SH-SY5Y (cell line): ENCODE results near the gene VPREB3.

Source experiments
- GATA2 ChIP-seq: IDR thresholded peaks from 2 replicates; pipeline ENCODE4 v1.6.1; 2011; ENCODE audit warnings: mild to moderate bottlenecking, low read depth, low read length
- GATA3 ChIP-seq: IDR thresholded peaks from 2 replicates; pipeline ENCODE4 v1.6.1; 2011; ENCODE audit warnings: low read depth, mild to moderate bottlenecking, low read length, moderate library complexity

Gene VPREB3

DNA sequence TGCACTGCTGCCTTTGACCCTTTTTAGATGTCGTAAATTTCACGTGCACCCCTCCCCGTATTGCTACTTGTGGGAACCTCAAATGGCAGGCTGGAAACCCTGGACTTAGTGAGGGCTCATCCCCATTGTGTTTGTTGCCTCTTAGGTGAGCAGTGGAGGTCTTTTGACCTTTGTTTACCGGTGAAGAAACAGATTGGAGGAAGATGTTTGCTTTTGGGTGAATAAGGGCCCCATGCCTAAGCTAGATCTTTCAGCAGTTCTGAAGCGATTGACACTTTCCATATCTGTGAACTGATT lies 33.3 kb upstream of the VPREB3 start:
- TF ChIP-seq GATA3 = no peak

DNA sequence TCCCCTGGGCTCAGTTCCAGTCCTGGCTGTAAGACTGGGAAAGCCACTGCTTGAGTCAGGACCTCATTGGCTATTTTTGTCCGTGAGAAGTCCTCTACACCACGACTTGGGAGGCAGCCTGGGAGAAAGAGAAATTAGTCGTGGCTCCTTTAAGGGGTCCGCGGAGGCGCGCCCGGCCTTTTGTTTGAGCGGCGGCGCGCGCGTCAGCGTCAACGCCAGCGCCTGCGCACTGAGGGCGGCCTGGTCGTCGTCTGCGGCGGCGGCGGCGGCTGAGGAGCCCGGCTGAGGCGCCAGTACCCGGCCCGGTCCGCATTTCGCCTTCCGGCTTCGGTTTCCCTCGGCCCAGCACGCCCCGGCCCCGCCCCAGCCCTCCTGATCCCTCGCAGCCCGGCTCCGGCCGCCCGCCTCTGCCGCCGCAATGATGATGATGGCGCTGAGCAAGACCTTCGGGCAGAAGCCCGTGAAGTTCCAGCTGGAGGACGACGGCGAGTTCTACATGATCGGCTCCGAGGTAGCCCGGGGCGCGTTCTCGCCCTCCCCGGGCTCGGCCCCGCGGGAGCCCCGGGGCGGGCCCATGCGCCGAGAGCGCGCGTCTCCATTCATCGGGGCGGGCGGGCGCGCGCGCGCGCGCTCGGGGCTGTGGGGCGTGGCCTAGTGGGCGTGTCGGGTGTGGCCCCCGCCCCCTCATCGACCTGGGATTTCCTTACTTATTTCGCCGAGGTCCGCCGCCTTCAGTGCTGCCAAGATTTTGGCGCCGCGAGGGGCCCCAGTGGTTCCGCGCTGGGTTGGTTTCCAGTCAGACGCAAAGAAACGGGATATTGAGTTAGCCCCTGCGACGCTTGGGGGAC lies 32.8 kb upstream of the VPREB3 start, which contains the start of gene SMARCB1:
SMARCB1 (plus strand) TSS at position 215 of the 848 bp plus-strand sequence; CDS start at position 419, 204 bp downstream.
- no peak for TF ChIP-seq GATA3
- no peak for TF ChIP-seq GATA2

DNA sequence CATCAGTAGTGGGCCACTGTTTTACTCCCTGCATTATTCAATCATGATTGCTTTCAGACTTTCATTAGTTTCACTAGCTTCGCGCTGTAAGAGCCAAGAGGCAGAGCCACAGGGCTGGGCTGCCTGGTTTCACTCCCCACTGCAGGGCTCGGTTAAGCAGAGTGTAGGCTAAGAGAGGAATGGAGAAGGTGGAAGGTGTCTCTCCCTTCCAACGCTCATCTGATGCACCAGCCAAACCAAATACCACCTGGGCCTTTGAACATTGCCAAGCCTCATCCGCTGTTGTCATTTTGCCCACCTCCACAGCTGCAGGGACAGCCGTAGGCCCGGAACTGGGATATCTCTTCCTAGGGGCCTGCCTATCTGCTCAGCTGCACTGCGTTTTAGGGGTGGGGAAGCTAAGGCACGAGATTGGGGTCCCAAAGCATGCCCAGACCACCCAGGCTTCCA lies 32.1 kb upstream of the VPREB3 start:
- no peak for TF ChIP-seq GATA3
- TF ChIP-seq GATA2 = no peak

DNA sequence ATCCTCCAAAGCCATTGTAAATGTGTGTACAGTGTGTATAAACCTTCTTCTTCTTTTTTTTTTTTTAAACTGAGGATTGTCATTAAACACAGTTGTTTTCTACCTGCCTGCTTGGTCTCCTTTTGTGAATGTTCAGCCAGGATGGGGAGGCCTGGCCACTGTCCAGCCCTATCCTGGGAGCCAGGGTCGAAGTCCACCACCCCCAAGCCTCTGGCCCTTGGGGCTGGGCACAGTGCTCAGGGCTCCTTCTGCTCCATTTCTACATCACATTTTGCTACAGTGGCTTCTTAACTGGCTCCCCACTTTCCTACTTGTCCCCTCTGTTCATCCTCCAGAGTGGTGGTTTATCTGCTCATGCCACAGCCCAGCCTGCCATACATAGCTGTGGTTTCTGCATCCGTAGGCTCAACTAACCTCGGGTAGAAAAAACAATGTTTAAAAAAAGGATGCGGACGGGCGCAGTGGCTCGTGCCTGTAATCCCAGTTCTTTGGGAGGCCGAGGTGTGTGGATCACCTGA lies 30.0 kb upstream of the VPREB3 start:
- TF ChIP-seq GATA3 (no peak), GATA2 (no peak)

DNA sequence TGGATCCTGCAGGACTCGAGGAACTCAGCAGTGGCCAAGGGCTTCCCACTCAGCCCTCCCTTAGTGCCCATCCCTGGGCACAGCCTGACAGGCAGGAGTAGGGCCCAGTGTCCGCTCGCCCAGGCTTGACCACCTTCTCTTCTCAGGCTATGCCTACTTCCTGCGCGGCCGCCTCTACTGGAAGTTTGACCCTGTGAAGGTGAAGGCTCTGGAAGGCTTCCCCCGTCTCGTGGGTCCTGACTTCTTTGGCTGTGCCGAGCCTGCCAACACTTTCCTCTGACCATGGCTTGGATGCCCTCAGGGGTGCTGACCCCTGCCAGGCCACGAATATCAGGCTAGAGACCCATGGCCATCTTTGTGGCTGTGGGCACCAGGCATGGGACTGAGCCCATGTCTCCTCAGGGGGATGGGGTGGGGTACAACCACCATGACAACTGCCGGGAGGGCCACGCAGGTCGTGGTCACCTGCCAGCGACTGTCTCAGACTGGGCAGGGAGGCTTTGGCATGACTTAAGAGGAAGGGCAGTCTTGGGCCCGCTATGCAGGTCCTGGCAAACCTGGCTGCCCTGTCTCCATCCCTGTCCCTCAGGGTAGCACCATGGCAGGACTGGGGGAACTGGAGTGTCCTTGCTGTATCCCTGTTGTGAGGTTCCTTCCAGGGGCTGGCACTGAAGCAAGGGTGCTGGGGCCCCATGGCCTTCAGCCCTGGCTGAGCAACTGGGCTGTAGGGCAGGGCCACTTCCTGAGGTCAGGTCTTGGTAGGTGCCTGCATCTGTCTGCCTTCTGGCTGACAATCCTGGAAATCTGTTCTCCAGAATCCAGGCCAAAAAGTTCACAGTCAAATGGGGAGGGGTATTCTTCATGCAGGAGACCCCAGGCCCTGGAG lies 29.3 kb upstream of the VPREB3 start:
- no peak for TF ChIP-seq GATA3
- TF ChIP-seq GATA2 = no peak

DNA sequence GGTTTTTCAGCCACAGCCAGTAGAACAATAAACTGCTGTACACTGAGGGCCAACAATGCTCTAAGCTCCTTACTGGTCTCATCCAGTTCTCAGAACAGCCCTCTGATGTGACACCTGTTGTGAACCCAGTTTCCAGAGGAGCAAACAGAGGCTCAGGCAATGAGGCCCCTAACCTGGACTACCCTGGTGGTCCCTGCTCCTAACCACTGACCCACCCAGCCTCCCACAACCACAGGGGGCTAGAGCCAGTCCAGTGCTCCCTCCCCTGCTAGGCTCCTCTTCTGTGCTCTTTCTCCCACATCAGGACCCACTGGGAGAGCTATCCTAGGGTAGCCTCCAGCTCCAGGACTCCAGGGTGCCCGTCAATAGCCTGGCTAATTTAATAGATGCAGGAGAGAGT lies 28.5 kb upstream of the VPREB3 start:
- no peak for TF ChIP-seq GATA3
- TF ChIP-seq GATA2 = no peak

DNA sequence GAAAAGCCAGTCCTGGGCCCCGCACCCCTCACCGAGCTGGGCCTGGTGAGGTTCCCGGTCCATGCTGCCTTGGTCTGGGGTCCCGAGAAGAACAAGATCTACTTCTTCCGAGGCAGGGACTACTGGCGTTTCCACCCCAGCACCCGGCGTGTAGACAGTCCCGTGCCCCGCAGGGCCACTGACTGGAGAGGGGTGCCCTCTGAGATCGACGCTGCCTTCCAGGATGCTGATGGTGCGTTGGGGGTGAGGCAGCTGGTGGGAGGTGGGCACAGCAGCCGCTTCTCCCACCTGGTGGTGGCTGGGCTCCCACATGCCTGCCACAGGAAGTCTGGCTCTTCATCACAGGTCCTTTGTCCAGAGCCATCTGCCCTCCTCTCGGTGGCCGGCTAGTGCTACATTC lies 28.0 kb upstream of the VPREB3 start:
- TF ChIP-seq GATA3 (no peak), GATA2 (no peak)

DNA sequence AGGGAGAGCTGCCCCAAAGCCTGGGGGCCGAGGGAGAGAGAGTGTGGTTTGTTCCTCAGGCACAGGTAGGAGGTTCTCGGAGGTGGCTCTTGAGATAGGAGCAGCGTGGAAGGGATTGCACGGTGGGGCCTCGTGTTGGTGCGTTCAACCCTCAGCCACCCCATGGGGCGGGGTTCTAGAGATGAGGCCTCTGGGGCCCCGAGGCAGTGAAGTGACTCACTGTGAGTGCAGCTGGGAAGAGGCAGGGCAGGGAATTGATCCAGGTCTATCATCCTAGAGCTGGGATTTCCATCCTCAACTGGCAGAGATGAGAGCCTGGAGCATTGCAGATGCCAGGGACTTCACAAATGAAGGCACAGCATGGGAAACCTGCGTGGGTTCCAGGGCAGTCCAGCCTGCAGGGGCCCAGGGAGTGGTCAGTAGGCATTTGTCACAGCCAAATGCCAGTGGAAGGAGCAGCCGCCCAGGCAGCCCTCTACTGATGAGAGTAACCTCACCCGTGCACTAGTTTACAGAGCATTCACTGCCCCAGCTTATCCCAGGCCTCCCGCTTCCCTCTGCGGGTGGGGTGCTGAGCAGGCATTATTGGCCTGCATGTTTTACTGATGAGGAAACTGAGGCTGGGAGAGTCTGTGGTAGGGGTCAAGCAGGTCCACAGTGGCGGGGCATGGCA lies 27.4 kb upstream of the VPREB3 start:
- TF ChIP-seq GATA3 = no peak
- TF ChIP-seq GATA2 = no peak

DNA sequence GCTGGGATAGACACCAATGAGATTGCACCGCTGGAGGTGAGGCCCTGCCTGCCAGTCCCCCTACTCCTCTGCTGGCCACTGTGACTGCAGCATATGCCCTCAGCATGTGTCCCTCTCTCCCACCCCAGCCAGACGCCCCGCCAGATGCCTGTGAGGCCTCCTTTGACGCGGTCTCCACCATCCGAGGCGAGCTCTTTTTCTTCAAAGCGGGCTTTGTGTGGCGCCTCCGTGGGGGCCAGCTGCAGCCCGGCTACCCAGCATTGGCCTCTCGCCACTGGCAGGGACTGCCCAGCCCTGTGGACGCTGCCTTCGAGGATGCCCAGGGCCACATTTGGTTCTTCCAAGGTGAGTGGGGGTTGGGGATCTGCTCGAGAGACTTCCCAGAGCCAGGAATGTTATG lies 26.8 kb upstream of the VPREB3 start:
- TF ChIP-seq GATA2 (no peak), GATA3 (no peak)

DNA sequence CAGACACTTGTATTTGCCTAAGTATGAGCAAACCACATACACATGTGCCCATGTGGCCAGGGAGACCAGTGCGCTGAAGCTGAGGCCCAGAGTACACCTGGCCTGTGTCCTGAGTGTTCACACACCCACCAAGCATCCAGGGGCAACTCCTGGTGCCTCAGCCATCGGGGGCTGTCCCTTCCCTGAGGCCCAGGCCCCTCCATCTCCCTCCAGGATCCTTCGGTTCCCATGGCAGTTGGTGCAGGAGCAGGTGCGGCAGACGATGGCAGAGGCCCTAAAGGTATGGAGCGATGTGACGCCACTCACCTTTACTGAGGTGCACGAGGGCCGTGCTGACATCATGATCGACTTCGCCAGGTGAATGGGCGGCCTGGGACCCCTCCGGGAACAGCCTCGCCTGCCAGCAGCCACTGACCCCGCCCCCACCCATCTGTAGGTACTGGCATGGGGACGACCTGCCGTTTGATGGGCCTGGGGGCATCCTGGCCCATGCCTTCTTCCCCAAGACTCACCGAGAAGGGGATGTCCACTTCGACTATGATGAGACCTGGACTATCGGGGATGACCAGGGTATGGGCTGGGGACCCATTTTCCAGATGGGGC lies 26.0 kb upstream of the VPREB3 start:
- TF ChIP-seq GATA3 (no peak), GATA2 (no peak)

DNA sequence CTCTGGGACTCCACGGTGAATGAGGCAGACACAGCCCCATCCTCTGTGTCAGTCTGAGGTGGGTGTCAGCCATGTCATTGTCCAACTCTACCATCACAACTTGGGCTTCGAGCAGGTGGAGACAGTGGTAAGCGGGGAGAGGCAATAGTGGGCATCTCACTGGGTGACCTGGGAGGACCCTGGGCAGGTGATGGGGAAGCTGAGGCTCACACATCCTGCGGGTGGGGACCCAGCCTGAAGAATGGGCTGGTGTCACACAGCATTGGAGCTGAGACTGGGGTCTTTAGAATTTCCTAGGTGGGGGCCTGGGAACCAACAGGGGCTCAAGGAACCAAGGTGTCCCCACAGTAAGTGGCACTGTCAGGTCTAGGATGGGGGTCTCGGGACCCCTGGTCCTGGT lies 25.5 kb upstream of the VPREB3 start:
- TF ChIP-seq GATA2 = no peak
- TF ChIP-seq GATA3 = no peak

DNA sequence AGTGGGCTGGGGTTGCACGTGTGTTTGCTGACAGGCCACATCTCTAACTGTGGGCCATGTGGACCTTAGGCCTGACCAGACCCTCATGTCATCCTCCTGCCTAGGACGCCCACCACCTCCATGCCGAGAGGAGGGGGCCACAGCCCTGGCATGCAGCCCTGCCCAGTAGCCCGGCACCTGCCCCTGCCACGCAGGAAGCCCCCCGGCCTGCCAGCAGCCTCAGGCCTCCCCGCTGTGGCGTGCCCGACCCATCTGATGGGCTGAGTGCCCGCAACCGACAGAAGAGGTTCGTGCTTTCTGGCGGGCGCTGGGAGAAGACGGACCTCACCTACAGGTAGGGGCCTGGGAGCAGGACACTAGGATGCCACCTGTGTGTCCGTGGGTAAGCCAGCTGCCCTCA lies 24.9 kb upstream of the VPREB3 start:
- TF ChIP-seq GATA3 = no peak
- no peak for TF ChIP-seq GATA2

DNA sequence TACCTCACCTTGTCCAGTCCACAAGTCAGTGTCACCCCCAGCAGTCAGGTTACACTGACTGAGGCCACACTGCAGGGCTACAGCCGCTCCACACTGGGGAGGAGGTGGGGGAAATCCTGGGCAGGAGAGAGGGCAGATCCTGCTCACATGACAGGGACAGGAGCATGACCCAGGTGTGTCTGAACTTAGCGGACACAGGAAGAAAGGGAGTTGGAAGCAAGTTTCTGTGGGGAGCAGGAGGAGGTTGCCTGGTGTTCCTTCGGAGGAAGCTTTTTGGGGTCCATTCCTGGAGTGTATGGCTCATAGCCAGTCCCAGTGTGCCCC lies 24.3 kb upstream of the VPREB3 start:
- TF ChIP-seq GATA3 = no peak
- TF ChIP-seq GATA2 = no peak

DNA sequence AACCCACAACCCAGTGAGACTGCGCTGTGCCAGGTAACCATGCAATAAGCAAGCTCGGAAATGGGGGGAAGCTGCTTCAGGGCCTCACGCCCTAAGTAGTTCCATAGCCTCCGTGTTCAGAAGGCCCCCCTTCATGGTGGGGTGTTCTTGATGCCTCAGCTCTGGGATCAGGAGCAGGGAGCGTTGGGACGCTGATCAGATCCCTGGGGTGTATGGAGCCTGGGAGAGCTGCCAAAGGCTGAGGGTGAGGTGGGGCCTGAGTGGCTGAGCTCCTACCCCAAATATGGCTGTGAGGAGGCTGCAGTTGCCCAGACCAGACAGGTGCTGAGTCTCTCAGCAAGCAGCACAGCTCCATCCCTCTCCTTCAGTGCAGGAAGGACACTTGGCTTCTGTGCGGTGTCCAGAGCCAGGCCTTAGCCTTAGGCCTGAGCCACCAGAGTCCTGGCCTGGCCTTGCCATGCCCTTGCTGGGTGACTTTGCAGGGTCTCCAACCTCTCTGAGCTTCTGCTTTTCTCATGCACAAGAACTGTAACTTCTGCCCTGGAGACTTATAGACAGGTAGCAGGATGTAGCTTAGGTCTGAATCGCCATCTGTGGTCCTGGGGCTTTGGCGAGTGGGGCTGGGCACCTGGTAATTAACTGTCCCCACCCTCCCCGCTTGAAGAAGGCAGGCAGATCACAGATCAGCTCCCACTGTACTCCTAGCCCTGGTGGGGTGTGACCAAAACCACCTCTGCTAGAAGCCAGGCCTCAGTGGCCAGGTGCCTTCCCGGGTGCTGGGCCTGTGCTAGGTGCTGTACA lies 23.8 kb upstream of the VPREB3 start:
- TF ChIP-seq GATA2 = no peak
- TF ChIP-seq GATA3 = no peak
